Measurements from ENCODE around the gene VAMP5. TPM values are rescaled to one million over a fixed set of nuclear protein-coding genes. Genes with fewer than 3 reads are reported as not detected.

Gene VAMP5
- total RNA-seq, 1 experiment from 2014 or later, result 15.1 TPM

DNA sequence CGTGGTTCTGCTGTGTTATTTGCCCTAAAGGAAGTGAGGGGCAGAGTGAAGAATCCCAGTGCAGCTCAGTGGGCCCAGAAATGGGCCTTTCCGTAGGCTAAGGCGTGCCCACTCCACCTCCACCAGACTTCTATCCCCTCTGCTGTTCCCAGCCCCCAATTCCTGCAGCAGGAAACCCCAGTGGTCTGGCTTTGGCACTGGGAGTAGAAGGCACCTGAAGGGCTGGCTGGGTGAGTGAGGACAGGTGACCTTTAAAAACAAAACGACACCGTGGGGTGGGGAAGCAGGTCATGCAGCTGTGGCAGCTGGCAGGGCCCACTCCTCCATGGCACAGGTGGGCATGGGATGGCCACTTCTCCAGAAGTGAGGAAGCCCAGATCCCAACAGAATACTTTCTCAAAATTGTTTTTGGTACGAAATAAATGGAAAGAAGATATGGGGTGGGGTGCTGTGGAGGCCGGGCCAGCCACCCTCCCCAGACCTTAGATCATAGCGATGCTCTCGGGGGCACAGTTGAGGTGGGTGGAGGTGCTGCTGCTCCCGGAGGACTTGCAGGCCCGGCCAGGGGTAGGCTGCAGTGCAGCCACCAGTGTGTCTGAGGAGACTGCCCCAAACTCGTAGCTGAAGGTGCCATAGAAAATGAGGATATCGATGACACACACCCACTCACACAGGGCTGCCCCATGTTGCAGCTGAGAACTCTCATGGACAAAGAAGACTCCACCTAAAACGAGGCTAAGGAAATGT, 14.5 kb downstream of the VAMP5 start:
- H3K4me1 Mint-ChIP-seq (ENCODE audit: low read depth, unreplicated experiment), result peaks cover 20% of the 10 kb centered on the region
- BruUV-seq (replicated peaks), result no TSS peak
- H3K4me3 Mint-ChIP-seq (ENCODE audit: unreplicated experiment), result no peak overlapping the region
- Histone ChIP-seq H3K4me1 (peaks cover 16% of the 10 kb centered on the region; the same call in 1 of the 2 replicates), H3K9me3 (no peaks in the 10 kb centered on the region), H3K4me3 (ENCODE audit: low read depth, low read length) (no peak overlapping the region), H3K36me3 (ENCODE audit: control insufficient read depth, insufficient read depth, low read length) (peaks cover 11% of the 10 kb centered on the region), H3K27me3 (replicated peaks; ENCODE audit: control insufficient read depth, insufficient read depth, low read length) (no peaks in the 10 kb centered on the region)
- DNase-seq, result no peak
- H3K9me3 Mint-ChIP-seq (ENCODE audit: unreplicated experiment), result no peaks in the 10 kb centered on the region
- H3K27me3 Mint-ChIP-seq (ENCODE audit: insufficient read depth, unreplicated experiment), result no peaks in the 10 kb centered on the region
- intact Hi-C loops (cut with micrococcal nuclease; ENCODE audit: unreplicated experiment), result no loop called here
- POLR2A ChIA-PET, result no interaction called here
- H3K27ac Mint-ChIP-seq (ENCODE audit: unreplicated experiment), result no peak overlapping the region
- CTCF ChIA-PET, result no interaction called here
- TF ChIP-seq, protein P1, sequence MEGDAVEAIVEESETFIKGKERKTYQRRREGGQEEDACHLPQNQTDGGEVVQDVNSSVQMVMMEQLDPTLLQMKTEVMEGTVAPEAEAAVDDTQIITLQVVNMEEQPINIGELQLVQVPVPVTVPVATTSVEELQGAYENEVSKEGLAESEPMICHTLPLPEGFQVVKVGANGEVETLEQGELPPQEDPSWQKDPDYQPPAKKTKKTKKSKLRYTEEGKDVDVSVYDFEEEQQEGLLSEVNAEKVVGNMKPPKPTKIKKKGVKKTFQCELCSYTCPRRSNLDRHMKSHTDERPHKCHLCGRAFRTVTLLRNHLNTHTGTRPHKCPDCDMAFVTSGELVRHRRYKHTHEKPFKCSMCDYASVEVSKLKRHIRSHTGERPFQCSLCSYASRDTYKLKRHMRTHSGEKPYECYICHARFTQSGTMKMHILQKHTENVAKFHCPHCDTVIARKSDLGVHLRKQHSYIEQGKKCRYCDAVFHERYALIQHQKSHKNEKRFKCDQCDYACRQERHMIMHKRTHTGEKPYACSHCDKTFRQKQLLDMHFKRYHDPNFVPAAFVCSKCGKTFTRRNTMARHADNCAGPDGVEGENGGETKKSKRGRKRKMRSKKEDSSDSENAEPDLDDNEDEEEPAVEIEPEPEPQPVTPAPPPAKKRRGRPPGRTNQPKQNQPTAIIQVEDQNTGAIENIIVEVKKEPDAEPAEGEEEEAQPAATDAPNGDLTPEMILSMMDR (IDR thresholded peaks at IDR 0.05; ENCODE audit: insufficient read depth in 1 of 2, low read depth in 1 of 2, low read length in 1 of 2, severe bottlenecking in 1 of 2, unreplicated experiment in 1 of 2), result no peak
- H3K36me3 Mint-ChIP-seq (ENCODE audit: insufficient read depth, unreplicated experiment), result peaks cover 46% of the 10 kb centered on the region

DNA sequence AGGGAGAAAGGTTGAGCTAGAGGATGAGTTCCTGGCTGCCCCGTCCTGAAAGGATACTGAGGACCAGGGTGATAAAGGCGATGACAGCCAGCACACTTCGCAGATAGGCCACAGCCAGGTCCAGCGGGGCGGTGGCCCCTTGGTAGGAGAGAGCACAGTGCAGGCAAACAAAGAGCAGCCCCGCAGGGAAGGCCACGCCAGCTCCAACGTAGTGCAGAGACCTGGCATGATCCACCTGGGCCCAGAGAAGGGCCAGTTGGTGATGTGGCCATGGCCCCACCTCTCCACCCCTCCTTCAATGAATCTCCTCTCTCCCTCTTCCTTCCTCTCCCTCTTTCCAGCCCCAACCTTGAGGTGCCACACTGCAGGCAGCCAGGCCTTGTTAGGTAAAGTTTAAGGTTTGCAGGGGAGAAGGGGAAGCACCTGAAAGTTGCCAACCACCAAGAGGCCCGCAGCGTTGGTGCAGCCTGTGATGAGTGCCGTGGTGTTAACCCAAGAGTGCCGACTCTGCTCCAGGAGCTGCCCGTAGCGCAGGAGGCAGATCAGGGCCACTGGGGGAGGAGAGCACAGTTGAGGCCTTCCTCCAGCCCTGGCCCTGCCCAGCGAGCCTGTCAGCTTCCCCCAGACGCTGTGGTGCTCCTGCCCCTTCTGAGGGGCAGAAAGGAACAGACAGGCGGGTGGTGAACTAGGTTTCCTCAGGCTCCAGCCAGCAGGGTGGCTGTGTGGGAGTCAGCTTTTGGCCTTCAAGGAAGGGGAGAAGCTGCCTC, 15.4 kb downstream of the VAMP5 start:
- Mint-ChIP-seq H3K4me1 (ENCODE audit: low read depth, unreplicated experiment) (peaks cover 17% of the 10 kb centered on the region), H3K27ac (ENCODE audit: unreplicated experiment) (no peak overlapping the region), H3K36me3 (ENCODE audit: insufficient read depth, unreplicated experiment) (peaks cover 51% of the 10 kb centered on the region), H3K27me3 (ENCODE audit: insufficient read depth, unreplicated experiment) (no peaks in the 10 kb centered on the region), H3K4me3 (ENCODE audit: unreplicated experiment) (no peak overlapping the region), H3K9me3 (ENCODE audit: unreplicated experiment) (no peaks in the 10 kb centered on the region)
- ChIA-PET POLR2A (no interaction called here), CTCF (no interaction called here)
- DNase-seq, result no peak
- no TSS peak for BruUV-seq (replicated peaks)
- TF ChIP-seq, protein P1 (IDR thresholded peaks at IDR 0.05; ENCODE audit: insufficient read depth in 1 of 2, low read depth in 1 of 2, low read length in 1 of 2, severe bottlenecking in 1 of 2, unreplicated experiment in 1 of 2), result no peak
- Histone ChIP-seq H3K9me3 (no peaks in the 10 kb centered on the region), H3K36me3 (ENCODE audit: control insufficient read depth, insufficient read depth, low read length) (peaks cover 11% of the 10 kb centered on the region), H3K27me3 (replicated peaks; ENCODE audit: control insufficient read depth, insufficient read depth, low read length) (no peaks in the 10 kb centered on the region), H3K4me3 (ENCODE audit: low read depth, low read length) (no peak overlapping the region), H3K4me1 (peaks cover 14% of the 10 kb centered on the region; the same call in 1 of the 2 replicates)
- intact Hi-C loops (cut with micrococcal nuclease; ENCODE audit: unreplicated experiment), result no loop called here

DNA sequence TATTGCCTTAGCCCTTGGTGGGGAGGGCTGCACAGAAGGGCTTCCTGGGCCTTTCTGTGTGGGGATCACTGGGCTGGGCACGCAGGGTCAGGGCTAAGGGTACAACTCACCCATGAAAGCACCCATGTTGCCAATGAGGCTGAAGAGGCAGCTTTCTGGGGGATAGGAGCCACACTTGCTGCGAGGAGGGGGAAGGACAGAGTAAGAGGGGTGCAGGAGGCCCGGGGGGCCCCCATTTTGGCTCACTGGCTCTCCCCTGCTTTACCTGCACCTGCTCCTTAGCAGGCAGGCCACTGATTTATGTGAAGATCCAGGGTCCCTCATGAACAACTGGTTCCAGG, 16.0 kb downstream of the VAMP5 start:
- CTCF ChIA-PET, result no interaction called here
- POLR2A ChIA-PET, result no interaction called here
- TF ChIP-seq, protein P1 (IDR thresholded peaks at IDR 0.05; ENCODE audit: insufficient read depth in 1 of 2, low read depth in 1 of 2, low read length in 1 of 2, severe bottlenecking in 1 of 2, unreplicated experiment in 1 of 2), result no peak

More for the DNA sequence above, 16.0 kb downstream of the VAMP5 start:
- peaks cover 11% of the 10 kb centered on the region for H3K36me3 ChIP-seq (ENCODE audit: control insufficient read depth, insufficient read depth, low read length)
- Mint-ChIP-seq H3K27ac (ENCODE audit: unreplicated experiment) (no peak overlapping the region), H3K4me1 (ENCODE audit: low read depth, unreplicated experiment) (peaks cover 13% of the 10 kb centered on the region), H3K27me3 (ENCODE audit: insufficient read depth, unreplicated experiment) (no peaks in the 10 kb centered on the region), H3K9me3 (ENCODE audit: unreplicated experiment) (no peaks in the 10 kb centered on the region), H3K36me3 (ENCODE audit: insufficient read depth, unreplicated experiment) (peaks cover 48% of the 10 kb centered on the region), H3K4me3 (ENCODE audit: unreplicated experiment) (no peak overlapping the region)
- no TSS peak for BruUV-seq (replicated peaks)
- intact Hi-C loops (cut with micrococcal nuclease; ENCODE audit: unreplicated experiment), result no loop called here
- H3K9me3 ChIP-seq, result no peaks in the 10 kb centered on the region
- H3K4me3 ChIP-seq (ENCODE audit: low read depth, low read length), result no peak overlapping the region
- H3K4me1 ChIP-seq, result peaks cover 13% of the 10 kb centered on the region; the same call in 1 of the 2 replicates
- no peak for DNase-seq
- no peaks in the 10 kb centered on the region for H3K27me3 ChIP-seq (replicated peaks; ENCODE audit: control insufficient read depth, insufficient read depth, low read length)
